ENCODE results near the gene IL23R. TPM values are rescaled to one million over a fixed set of nuclear protein-coding genes. Genes with fewer than 3 reads are reported as not detected.
A peak's percentile ranks its signal among the peaks of the same experiment; 100 is the strongest.

The IL23R gene
- total RNA-seq, 5 donors from 2014 or later (not counting 1 experiment from before 2014, with no cell fraction given) = 0.18 to 0.63 (median 0.43) TPM; not detected in 1

DNA sequence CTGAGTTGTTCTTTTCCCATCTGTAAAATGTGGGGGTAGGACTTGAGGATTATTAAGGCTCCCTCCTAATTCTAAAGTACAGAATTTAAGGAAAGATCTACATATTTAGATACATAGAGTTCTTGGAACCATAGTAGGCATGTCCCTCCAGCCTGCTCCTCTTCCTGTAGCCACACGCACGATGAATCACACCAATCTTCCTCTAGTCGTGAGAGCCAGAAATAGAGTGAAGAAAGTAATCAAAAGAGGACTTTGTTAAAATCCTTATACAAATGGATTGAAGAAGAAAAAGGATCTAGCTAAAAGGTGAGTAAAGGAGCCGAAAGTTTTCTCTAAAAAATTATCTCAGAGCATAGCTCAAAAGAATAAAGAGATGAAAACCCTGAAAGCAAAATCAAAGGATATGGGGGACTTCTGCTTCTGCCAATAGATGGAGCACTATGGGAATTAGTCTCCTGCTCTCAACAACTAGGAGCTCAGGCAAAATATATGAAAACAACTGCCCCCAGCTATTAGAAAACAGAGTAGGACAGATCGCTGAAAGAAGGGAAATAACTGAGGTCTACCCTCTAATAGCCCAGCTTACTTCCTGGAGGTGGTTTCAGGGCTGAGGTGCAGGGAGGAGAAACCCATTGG is 40.0 kb upstream of the IL23R start:
- POLR2A ChIA-PET = no interaction called here

DNA sequence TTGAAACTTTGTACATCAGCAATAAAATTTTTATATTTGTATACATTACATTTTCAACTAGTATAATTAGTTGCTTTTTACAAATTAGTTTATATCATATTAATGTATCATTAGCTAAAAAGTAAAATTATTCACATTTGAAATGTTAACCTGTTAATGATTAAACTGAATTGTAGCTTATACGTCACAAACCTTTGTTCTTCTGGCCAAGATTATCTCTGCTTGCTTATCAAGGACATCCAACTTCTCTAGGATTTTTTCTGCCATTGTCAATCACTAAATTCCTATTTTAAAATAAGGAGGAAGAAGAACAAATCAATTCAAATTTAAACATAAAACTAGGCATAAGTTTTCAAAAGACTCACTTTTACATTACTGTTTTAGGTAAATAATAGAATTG is 39.3 kb upstream of the IL23R start:
- ChIA-PET CTCF (interaction anchor here (0.8 to 1.6 kb wide), 4 partner anchors 17 to 84 kb away, joined by 3 to 4 read pairs (median 4); no protein-coding TSS in a partner anchor), POLR2A (no interaction called here)
- H3K4me3 ChIP-seq (ENCODE audit: control insufficient read depth in 1 of 2, extremely low read depth in 1 of 2, low read length in 1 of 2) = no peak overlapping the region
- no peaks in the 10 kb centered on the region for H3K9me3 ChIP-seq
- no peak overlapping the region for H3K27ac Mint-ChIP-seq
- H3K4me1 ChIP-seq (ENCODE audit: control insufficient read depth in 1 of 2, extremely low read depth in 1 of 2, insufficient read depth in 2 of 2, low read length in 2 of 2) = no peaks in the 10 kb centered on the region
- no peaks in the 10 kb centered on the region for H3K27me3 ChIP-seq (replicated peaks in 1 of 2; ENCODE audit: control insufficient read depth in 2 of 2, extremely low read depth in 1 of 2, insufficient read depth in 2 of 2, low read length in 1 of 2)
- DNase-seq (no peak), ATAC-seq (replicated peaks in 1 of 4) (no peak)
- H3K36me3 ChIP-seq (ENCODE audit: control insufficient read depth in 2 of 2, extremely low read depth in 1 of 2, insufficient read depth in 1 of 2, low read length in 1 of 2) = no peaks in the 10 kb centered on the region
- H3K4me1 Mint-ChIP-seq = peaks cover 2 to 7% (median 6%) of the 10 kb centered on the region in 3 donors
- H3K9me3 Mint-ChIP-seq = no peaks in the 10 kb centered on the region
- H3K27me3 Mint-ChIP-seq = no peaks in the 10 kb centered on the region
- no peaks in the 10 kb centered on the region for H3K36me3 Mint-ChIP-seq
- no peak overlapping the region for H3K27ac ChIP-seq (ENCODE audit: low read length)
- no peak overlapping the region for H3K4me3 Mint-ChIP-seq
- WGBS (ENCODE audit: insufficient coverage) = no CpG with 5 or more reads among the region's 1 CpG

More for the DNA sequence above, 40.0 kb upstream of the IL23R start:
- Histone ChIP-seq H3K36me3 (ENCODE audit: control insufficient read depth in 2 of 2, extremely low read depth in 1 of 2, insufficient read depth in 1 of 2, low read length in 1 of 2) (no peaks in the 10 kb centered on the region), H3K4me1 (ENCODE audit: control insufficient read depth in 1 of 2, extremely low read depth in 1 of 2, insufficient read depth in 2 of 2, low read length in 2 of 2) (no peaks in the 10 kb centered on the region), H3K27ac (ENCODE audit: low read length) (no peak overlapping the region), H3K4me3 (ENCODE audit: control insufficient read depth in 1 of 2, extremely low read depth in 1 of 2, low read length in 1 of 2) (no peak overlapping the region), H3K9me3 (no peaks in the 10 kb centered on the region), H3K27me3 (replicated peaks in 1 of 2; ENCODE audit: control insufficient read depth in 2 of 2, extremely low read depth in 1 of 2, insufficient read depth in 2 of 2, low read length in 1 of 2) (no peaks in the 10 kb centered on the region)
- Mint-ChIP-seq H3K4me3 (no peak overlapping the region), H3K27ac (no peak overlapping the region), H3K4me1 (peaks cover 2 to 7% (median 6%) of the 10 kb centered on the region in 3 donors), H3K27me3 (no peaks in the 10 kb centered on the region), H3K36me3 (no peaks in the 10 kb centered on the region), H3K9me3 (no peaks in the 10 kb centered on the region)
- ATAC-seq (replicated peaks in 1 of 4) (no peak), DNase-seq (no peak)
- CTCF ChIA-PET = interaction anchor here (0.8 to 1.6 kb wide), 4 partner anchors 18 to 85 kb away, joined by 3 to 4 read pairs (median 4); no protein-coding TSS in a partner anchor
- WGBS (ENCODE audit: insufficient coverage) = no CpG with 5 or more reads among the region's 5 CpGs

DNA sequence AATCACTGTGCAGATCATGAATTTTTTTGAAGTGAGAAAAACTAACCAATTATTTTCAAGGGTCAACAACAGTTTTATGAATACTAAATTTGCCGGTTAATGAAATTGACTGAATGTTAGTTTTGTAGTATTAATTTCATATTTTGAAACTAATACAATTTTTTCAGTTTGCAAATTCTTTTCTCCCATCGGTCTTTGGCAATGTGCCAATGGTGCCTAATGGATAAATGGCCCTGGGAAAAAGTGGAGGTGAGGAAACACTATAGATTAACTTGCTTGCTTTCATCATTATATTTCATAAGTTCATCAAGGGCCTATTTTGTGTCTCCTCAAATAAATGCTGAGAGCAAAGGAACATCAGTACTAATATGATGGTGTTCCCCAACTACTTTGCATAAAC is 35.6 kb upstream of the IL23R start:
- ChIA-PET POLR2A (no interaction called here), CTCF (interaction anchor here in 1 of 2 donors (0.6 kb wide), 1 partner anchor 11 kb away, joined by 3 read pairs; no protein-coding TSS in a partner anchor)
- Histone ChIP-seq H3K4me3 (ENCODE audit: control insufficient read depth in 1 of 2, extremely low read depth in 1 of 2, low read length in 1 of 2) (no peak overlapping the region), H3K27ac (ENCODE audit: low read length) (no peak overlapping the region), H3K9me3 (no peaks in the 10 kb centered on the region), H3K27me3 (replicated peaks in 1 of 2; ENCODE audit: control insufficient read depth in 2 of 2, extremely low read depth in 1 of 2, insufficient read depth in 2 of 2, low read length in 1 of 2) (peaks cover 0 to 7% of the 10 kb centered on the region in 2 experiments), H3K36me3 (ENCODE audit: control insufficient read depth in 2 of 2, extremely low read depth in 1 of 2, insufficient read depth in 1 of 2, low read length in 1 of 2) (no peaks in the 10 kb centered on the region), H3K4me1 (ENCODE audit: control insufficient read depth in 1 of 2, extremely low read depth in 1 of 2, insufficient read depth in 2 of 2, low read length in 2 of 2) (peaks cover 0 to 7% of the 10 kb centered on the region in 2 experiments)
- ATAC-seq (replicated peaks in 1 of 4) = no peak
- H3K4me1 Mint-ChIP-seq = peaks cover 10 to 16% (median 13%) of the 10 kb centered on the region in 3 donors
- no peak for DNase-seq
- no peaks in the 10 kb centered on the region for H3K9me3 Mint-ChIP-seq
- H3K27ac Mint-ChIP-seq = no peak overlapping the region
- peaks cover 0 to 4% of the 10 kb centered on the region in 2 donors for H3K27me3 Mint-ChIP-seq
- H3K36me3 Mint-ChIP-seq = no peaks in the 10 kb centered on the region
- H3K4me3 Mint-ChIP-seq = no peak overlapping the region
- WGBS (ENCODE audit: insufficient coverage) = no CpG with 5 or more reads among the region's 2 CpGs

DNA sequence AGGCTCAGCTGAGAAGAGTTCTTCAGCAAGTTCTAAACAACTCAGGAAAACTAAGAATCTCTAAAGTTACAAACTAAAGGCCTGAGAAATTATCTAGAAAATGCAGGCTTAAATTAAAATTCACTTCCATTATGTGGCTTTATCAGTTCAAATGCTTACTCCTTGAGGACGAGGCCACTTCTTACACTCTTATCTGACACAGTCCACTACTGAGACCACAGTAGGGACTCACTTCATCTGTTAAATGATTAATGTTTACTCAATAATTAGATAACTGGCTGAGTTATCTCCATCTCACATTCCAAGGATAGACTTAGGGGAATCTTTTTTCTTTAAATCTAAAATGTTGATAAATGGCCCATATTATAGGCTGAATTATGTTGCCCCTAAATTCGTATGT is 33.1 kb upstream of the IL23R start:
- CTCF ChIA-PET = no interaction called here
- peaks cover 0 to 4% of the 10 kb centered on the region in 2 donors for H3K27me3 Mint-ChIP-seq
- H3K4me3 Mint-ChIP-seq = no peak overlapping the region
- H3K9me3 Mint-ChIP-seq = no peaks in the 10 kb centered on the region
- H3K4me1 ChIP-seq (ENCODE audit: control insufficient read depth in 1 of 2, extremely low read depth in 1 of 2, insufficient read depth in 2 of 2, low read length in 2 of 2) = peaks cover 0 to 7% of the 10 kb centered on the region in 2 experiments
- 86% methylated on average over 1 of the region's 2 CpGs for WGBS (ENCODE audit: insufficient coverage)
- no peak for ATAC-seq (replicated peaks in 1 of 4)
- no peak overlapping the region for H3K27ac Mint-ChIP-seq
- H3K36me3 ChIP-seq (ENCODE audit: control insufficient read depth in 2 of 2, extremely low read depth in 1 of 2, insufficient read depth in 1 of 2, low read length in 1 of 2) = no peaks in the 10 kb centered on the region
- H3K36me3 Mint-ChIP-seq = no peaks in the 10 kb centered on the region
- peaks cover 0 to 7% of the 10 kb centered on the region in 2 experiments for H3K27me3 ChIP-seq (replicated peaks in 1 of 2; ENCODE audit: control insufficient read depth in 2 of 2, extremely low read depth in 1 of 2, insufficient read depth in 2 of 2, low read length in 1 of 2)
- H3K4me3 ChIP-seq (ENCODE audit: control insufficient read depth in 1 of 2, extremely low read depth in 1 of 2, low read length in 1 of 2) = no peak overlapping the region
- peaks cover 8% of the 10 kb centered on the region in 3 donors for H3K4me1 Mint-ChIP-seq
- H3K9me3 ChIP-seq = no peaks in the 10 kb centered on the region
- no peak overlapping the region for H3K27ac ChIP-seq (ENCODE audit: low read length)
- no peak for DNase-seq
- POLR2A ChIA-PET = no interaction called here

DNA sequence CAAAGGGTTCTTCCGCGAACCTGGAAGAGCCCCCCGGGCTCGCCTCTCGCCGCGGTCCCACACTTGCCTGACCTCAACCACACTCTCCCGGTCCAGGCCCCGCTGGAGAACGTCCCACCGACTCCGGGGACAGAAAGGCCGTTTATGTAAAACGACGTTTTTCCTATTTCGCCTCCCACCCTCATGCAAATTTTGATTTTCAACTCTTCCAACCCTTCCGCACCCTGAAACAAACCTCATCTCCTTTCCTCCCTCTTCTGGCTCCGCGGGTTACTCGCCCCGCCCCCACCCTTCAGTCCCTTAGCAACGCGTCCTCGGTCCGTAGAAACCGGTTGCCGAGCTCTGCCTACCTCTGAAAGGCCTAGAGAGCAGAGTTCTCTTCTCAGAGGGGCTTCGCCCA is 31.6 kb upstream of the IL23R start, which contains the start of gene C1orf141:
Gene C1orf141, minus strand, starts transcription at position 276 of the 400 bp plus-strand sequence. CDS start 7,730 bp downstream, outside the sequence.
- H3K4me3 Mint-ChIP-seq = peak within 1 kb of the TSS; percentile 73 to 81 (median 80)
- Histone ChIP-seq H3K27me3 (replicated peaks in 1 of 2; ENCODE audit: control insufficient read depth in 2 of 2, extremely low read depth in 1 of 2, insufficient read depth in 2 of 2, low read length in 1 of 2) (peaks cover 0 to 7% of the 10 kb centered on the region in 2 experiments), H3K4me3 (ENCODE audit: control insufficient read depth in 1 of 2, extremely low read depth in 1 of 2, low read length in 1 of 2) (peak within 1 kb of the TSS; percentile 21 to 62), H3K27ac (ENCODE audit: low read length) (no peak within 1 kb of the TSS), H3K4me1 (ENCODE audit: control insufficient read depth in 1 of 2, extremely low read depth in 1 of 2, insufficient read depth in 2 of 2, low read length in 2 of 2) (peaks cover 0 to 7% of the 10 kb centered on the region in 2 experiments), H3K9me3 (no peaks in the 10 kb centered on the region), H3K36me3 (ENCODE audit: control insufficient read depth in 2 of 2, extremely low read depth in 1 of 2, insufficient read depth in 1 of 2, low read length in 1 of 2) (no peaks in the 10 kb centered on the region)
- H3K4me1 Mint-ChIP-seq = peaks cover 8% of the 10 kb centered on the region in 3 donors
- H3K36me3 Mint-ChIP-seq = no peaks in the 10 kb centered on the region
- 25% methylated on average over 16 of the region's 28 CpGs for WGBS (ENCODE audit: insufficient coverage)
- peak within 1 kb of the TSS in 1 of 2 donors; percentile 43 for H3K27ac Mint-ChIP-seq
- peaks cover 0 to 4% of the 10 kb centered on the region in 2 donors for H3K27me3 Mint-ChIP-seq
- no peaks in the 10 kb centered on the region for H3K9me3 Mint-ChIP-seq
- ChIA-PET CTCF (no interaction called here), POLR2A (interaction anchor here in 1 of 2 donors (0.6 kb wide), 1 partner anchor 156 kb away, joined by 3 read pairs; no protein-coding TSS in a partner anchor)
- DNase-seq = peak in 10 of 35 experiments; percentile 3 to 36 (median 16)
- peak in 3 of 4 experiments; percentile 50 to 61 (median 58) for ATAC-seq (replicated peaks in 1 of 4)

DNA sequence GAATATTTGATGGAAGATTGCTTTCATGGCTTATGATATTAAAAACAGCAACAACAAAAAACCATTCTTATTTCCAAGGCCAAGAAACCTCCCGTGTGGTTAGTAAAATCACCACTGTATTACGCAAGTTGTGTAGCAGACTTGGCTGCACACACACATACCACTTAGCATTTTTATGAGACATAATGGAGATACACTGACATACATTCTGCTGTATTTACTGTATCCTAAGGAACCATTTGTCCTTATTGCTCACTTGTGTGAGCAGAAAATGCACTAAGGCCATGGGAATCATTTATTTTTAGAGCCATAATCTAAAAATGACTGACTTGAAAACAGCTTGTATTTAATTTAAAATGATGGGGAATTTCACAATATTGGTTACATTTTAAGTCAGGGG is 30.9 kb upstream of the IL23R start:
- Histone ChIP-seq H3K27me3 (replicated peaks in 1 of 2; ENCODE audit: control insufficient read depth in 2 of 2, extremely low read depth in 1 of 2, insufficient read depth in 2 of 2, low read length in 1 of 2) (peaks cover 0 to 7% of the 10 kb centered on the region in 2 experiments), H3K36me3 (ENCODE audit: control insufficient read depth in 2 of 2, extremely low read depth in 1 of 2, insufficient read depth in 1 of 2, low read length in 1 of 2) (no peaks in the 10 kb centered on the region), H3K9me3 (no peaks in the 10 kb centered on the region), H3K4me1 (ENCODE audit: control insufficient read depth in 1 of 2, extremely low read depth in 1 of 2, insufficient read depth in 2 of 2, low read length in 2 of 2) (peaks cover 0 to 7% of the 10 kb centered on the region in 2 experiments), H3K4me3 (ENCODE audit: control insufficient read depth in 1 of 2, extremely low read depth in 1 of 2, low read length in 1 of 2) (no peak overlapping the region), H3K27ac (ENCODE audit: low read length) (no peak overlapping the region)
- Mint-ChIP-seq H3K4me3 (peak overlapping the region in 2 of 3 donors; percentile 73 to 80), H3K36me3 (no peaks in the 10 kb centered on the region), H3K27me3 (peaks cover 0 to 4% of the 10 kb centered on the region in 2 donors), H3K27ac (no peak overlapping the region), H3K9me3 (no peaks in the 10 kb centered on the region), H3K4me1 (peaks cover 8% of the 10 kb centered on the region in 3 donors)
- ChIA-PET CTCF (interaction anchor here in 1 of 2 donors (0.6 to 1.8 kb wide), 3 partner anchors 9 to 91 kb away, joined by 3 to 8 read pairs (median 3); no protein-coding TSS in a partner anchor), POLR2A (no interaction called here)
- ATAC-seq (replicated peaks in 1 of 4) (no peak), DNase-seq (no peak)
- 70% methylated on average over 2 of the region's 2 CpGs for WGBS (ENCODE audit: insufficient coverage)
